Measurements from ENCODE around the gene ALOX12.

- no peak for TF ChIP-seq CTCF (IDR thresholded peaks at IDR 0.05; ENCODE audit: low read length)
- no peak for TF ChIP-seq EZH2 (optimal IDR thresholded peaks at IDR 0.05; ENCODE audit: low read depth, low read length)
Measured at GRCh38 chr17:7046127-7046724, 50.4 kb downstream of the ALOX12 start.
